CD4-positive, alpha-beta T cell (primary cell): ENCODE results near the gene TLCD1. TPM values are rescaled to one million over a fixed set of nuclear protein-coding genes. Genes with fewer than 3 reads are reported as not detected.

Source experiments
- ATAC-seq: fragments of 200-7000 bp; cut with Tn5 transposase; one replicate; pipeline ENCODE4 v1.10.0; 2022; ENCODE audit warnings: mild to moderate bottlenecking; ENCODE audit not compliant: poor library complexity
- CTCF ChIA-PET: fragments of 350-600 bp; sonication (Branson Sonifier 250); formaldehyde crosslinking; loops from one replicate; lab custom pipeline; 2021; ENCODE audit warnings: antibody characterized with exemption, inconsistent platforms; lab: Charles Lee
- POLR2A ChIA-PET: fragments of 350-600 bp; sonication (Branson Sonifier 250); formaldehyde crosslinking; loops from one replicate; lab custom pipeline; 2021; ENCODE audit warnings: antibody characterized with exemption, inconsistent platforms; lab: Charles Lee
- DNase-seq, 14 experiments: peaks; one replicate each; pipeline ENCODE4 v3.0.0-alpha.2; 2013 to 2020; ENCODE audit warnings: mixed read lengths in 2 of 14
- H3K27ac ChIP-seq, 2 donors: one replicate each; pipeline versions ENCODE4 v1.5.1 to v1.7.0; 2013; ENCODE audit warnings: low read length in 2 of 2, low read depth in 1 of 2, mild to moderate bottlenecking in 1 of 2
- H3K27me3 ChIP-seq, 2 experiments: 1 replicate in 1 of 2; 2 replicates in 1 of 2; pipeline versions ENCODE4 v1.6.1 to v1.7.0; 2013; ENCODE audit warnings: low read length in 2 of 2, control low read depth in 1 of 2, mild to moderate bottlenecking in 1 of 2, moderate library complexity in 1 of 2; ENCODE audit not compliant: insufficient read depth in 2 of 2, control insufficient read depth in 1 of 2
- H3K36me3 ChIP-seq: one replicate; pipeline ENCODE4 v1.6.1; 2013; ENCODE audit warnings: low read length, control low read depth; ENCODE audit not compliant: insufficient read depth
- H3K4me1 ChIP-seq: one replicate; pipeline ENCODE4 v1.6.1; 2013; ENCODE audit warnings: low read length, control low read depth; ENCODE audit not compliant: insufficient read depth
- H3K4me3 ChIP-seq: one replicate; pipeline ENCODE4 v1.5.1; 2013; ENCODE audit warnings: mild to moderate bottlenecking, low read length, moderate library complexity
- H3K9me3 ChIP-seq, 2 experiments: 1 replicate in 1 of 2; 2 replicates in 1 of 2; pipeline versions ENCODE4 v1.6.1 to v1.7.0; 2013; ENCODE audit warnings: low read length in 2 of 2, mild to moderate bottlenecking in 2 of 2, control low read depth in 1 of 2, moderate library complexity in 1 of 2; ENCODE audit not compliant: control insufficient read depth in 1 of 2, insufficient read depth in 1 of 2
- H3K27ac Mint-ChIP-seq: one replicate; pipeline ENCODE4 v1.8.0; 2020; ENCODE audit warnings: mixed read lengths
- H3K27me3 Mint-ChIP-seq: one replicate; pipeline ENCODE4 v1.8.0; 2021; ENCODE audit warnings: mixed read lengths
- H3K36me3 Mint-ChIP-seq: one replicate; pipeline ENCODE4 v1.8.0; 2021; ENCODE audit warnings: low read depth, mixed read lengths
- H3K4me1 Mint-ChIP-seq: one replicate; pipeline ENCODE4 v1.8.0; 2021; ENCODE audit warnings: low read depth, mixed read lengths
- H3K4me3 Mint-ChIP-seq: one replicate; pipeline ENCODE4 v1.8.0; 2020; ENCODE audit warnings: mild to moderate bottlenecking, mixed read lengths
- H3K9me3 Mint-ChIP-seq: one replicate; pipeline ENCODE4 v1.8.0; 2020; ENCODE audit warnings: mixed read lengths
- CTCF ChIP-seq: fragments of 200-600 bp; IDR thresholded peaks from one replicate; pipeline ENCODE4 v1.8.0; 2022; ENCODE audit warnings: antibody characterized with exemption, mild to moderate bottlenecking
- intact Hi-C, 2 experiments: fragments of 100-400 bp; cut with DNase I in 1 of 2; cut with micrococcal nuclease in 1 of 2; formaldehyde crosslinking; loops; one replicate each; pipeline versions ENCODE4 v1.15.1 to v1.9.0; 2023 to 2025; cut with DNase I, micrococcal nuclease
- total RNA-seq, 174 experiments: library from RNA in 2 of 174; stranded (reverse) in 2 of 174; gene quantifications; one replicate each; pipeline ENCODE4 v1.2.3 and lab custom pipeline; 2021 to 2026

The TLCD1 gene
- total RNA-seq, 2 experiments from 2014 or later = 0.39 to 0.60 TPM

GRCh38 chr17:28710861-28711722 is 14.9 kb downstream of the TLCD1 start:
- POLR2A ChIA-PET = interaction anchor here (0.7 to 4.6 kb wide), 20 partner anchors 9 to 583 kb away, joined by 3 to 110 read pairs (median 5); partner anchors contain the start of genes BLTP2, FLOT2, IFT20 and NEK8
- Histone ChIP-seq H3K36me3 (no peaks in the 10 kb centered on the region), H3K4me1 (peaks cover 18% of the 10 kb centered on the region), H3K27me3 (peaks cover 4 to 5% of the 10 kb centered on the region in 2 experiments), H3K27ac (peak overlapping the region; percentile 68 to 73), H3K9me3 (no peaks in the 10 kb centered on the region), H3K4me3 (peak overlapping the region; percentile 72)
- intact Hi-C loops = loop anchor here (5.0 to 10.0 kb wide), 3 partner anchors 49 to 356 kb away; partner anchors contain the start of genes BLTP2 (in 2 of the 2), POLDIP2 (in 1 of the 2), SDF2 (in 1 of the 2) and SUPT6H (in 1 of the 2)
- peak overlapping the region; percentile 94 for H3K4me3 Mint-ChIP-seq
- CTCF ChIA-PET = interaction anchor here (0.6 to 3.6 kb wide), 8 partner anchors 9 to 243 kb away, joined by 3 to 24 read pairs (median 7); partner anchors contain the start of genes NEK8, RPL23A, SDF2 and SUPT6H
- H3K4me1 Mint-ChIP-seq = peaks cover 20% of the 10 kb centered on the region
- peak; percentile 92 for ATAC-seq
- H3K27me3 Mint-ChIP-seq = peaks cover 17% of the 10 kb centered on the region
- TF ChIP-seq CTCF = no peak
- H3K9me3 Mint-ChIP-seq = no peaks in the 10 kb centered on the region
- peak overlapping the region; percentile 87 for H3K27ac Mint-ChIP-seq
- no peaks in the 10 kb centered on the region for H3K36me3 Mint-ChIP-seq
- DNase-seq = peak; percentile 78 to 93 (median 86)

GRCh38 chr17:28707339-28707720 is 18.7 kb downstream of the TLCD1 start:
- H3K27ac Mint-ChIP-seq = peak overlapping the region; percentile 38
- TF ChIP-seq CTCF = no peak
- intact Hi-C loops = no loop called here
- peaks cover 15% of the 10 kb centered on the region for H3K4me1 Mint-ChIP-seq
- Histone ChIP-seq H3K4me1 (peaks cover 15% of the 10 kb centered on the region), H3K4me3 (no peak overlapping the region), H3K27me3 (no peaks in the 10 kb centered on the region), H3K9me3 (no peaks in the 10 kb centered on the region), H3K27ac (no peak overlapping the region), H3K36me3 (peaks cover 13% of the 10 kb centered on the region)
- ChIA-PET POLR2A (interaction anchor here (1.2 to 1.5 kb wide), 2 partner anchors 13 to 62 kb away, joined by 3 to 7 read pairs; partner anchors contain the start of genes BLTP2 and RPL23A), CTCF (no interaction called here)
- peak overlapping the region; percentile 36 for H3K4me3 Mint-ChIP-seq
- DNase-seq (no peak), ATAC-seq (no peak)
- no peaks in the 10 kb centered on the region for H3K27me3 Mint-ChIP-seq
- no peaks in the 10 kb centered on the region for H3K9me3 Mint-ChIP-seq
- peaks cover 19% of the 10 kb centered on the region for H3K36me3 Mint-ChIP-seq

GRCh38 chr17:28706471-28707338 is 19.3 kb downstream of the TLCD1 start:
- DNase-seq (no peak), ATAC-seq (no peak)
- peak overlapping the region; percentile 38 for H3K27ac Mint-ChIP-seq
- H3K9me3 Mint-ChIP-seq = no peaks in the 10 kb centered on the region
- intact Hi-C loops = no loop called here
- H3K4me1 Mint-ChIP-seq = peaks cover 11% of the 10 kb centered on the region
- H3K4me3 ChIP-seq = no peak overlapping the region
- peaks cover 19% of the 10 kb centered on the region for H3K36me3 ChIP-seq
- no peaks in the 10 kb centered on the region for H3K27me3 ChIP-seq
- no peaks in the 10 kb centered on the region for H3K27me3 Mint-ChIP-seq
- POLR2A ChIA-PET = interaction anchor here (1.2 to 1.5 kb wide), 2 partner anchors 13 to 62 kb away, joined by 3 to 7 read pairs; partner anchors contain the start of genes BLTP2 and RPL23A
- H3K4me3 Mint-ChIP-seq = peak overlapping the region; percentile 36
- CTCF ChIA-PET = interaction anchor here (0.6 kb wide), 1 partner anchor 1018 kb away, joined by 3 read pairs; no protein-coding TSS in a partner anchor
- H3K27ac ChIP-seq = no peak overlapping the region
- H3K36me3 Mint-ChIP-seq = peaks cover 25% of the 10 kb centered on the region
- no peaks in the 10 kb centered on the region for H3K9me3 ChIP-seq
- H3K4me1 ChIP-seq = peaks cover 8% of the 10 kb centered on the region
- TF ChIP-seq CTCF = no peak
